NCI-H2081 treated with DMSO at 0.1 percent for 48 hours (cell line): ENCODE measurements around the gene EPHB1.

Experiments used
- DNase-seq: peaks from one replicate; lab custom pipeline; 2025; lab: John Stamatoyannopoulos, UW

The EPHB1 gene

GRCh38 chr3:134809427-134810051, 14.5 kb downstream of the EPHB1 start:
- DNase-seq, result no peak

- no peak for DNase-seq
Observed at GRCh38 chr3:134810052-134810435, 15.0 kb downstream of the EPHB1 start.

GRCh38 chr3:134810850-134811249, 15.8 kb downstream of the EPHB1 start:
- no peak for DNase-seq

GRCh38 chr3:134813618-134814017, 18.6 kb downstream of the EPHB1 start:
- DNase-seq, result no peak

- DNase-seq, result no peak
Observed at GRCh38 chr3:134815519-134815918, 20.5 kb downstream of the EPHB1 start.

GRCh38 chr3:134816623-134817022, 21.6 kb downstream of the EPHB1 start:
- no peak for DNase-seq

- DNase-seq, result no peak
Observed at GRCh38 chr3:134817297-134817696, 22.2 kb downstream of the EPHB1 start.

- no peak for DNase-seq
Observed at GRCh38 chr3:134820994-134821393, 25.9 kb downstream of the EPHB1 start.

- DNase-seq, result no peak
Observed at GRCh38 chr3:134822090-134822489, 27.0 kb downstream of the EPHB1 start.

- no peak for DNase-seq
Observed at GRCh38 chr3:134823679-134824078, 28.6 kb downstream of the EPHB1 start.

GRCh38 chr3:134824791-134825190, 29.7 kb downstream of the EPHB1 start:
- DNase-seq, result no peak

GRCh38 chr3:134827213-134827612, 32.2 kb downstream of the EPHB1 start:
- DNase-seq, result no peak

- DNase-seq, result no peak
Observed at GRCh38 chr3:134829721-134830120, 34.7 kb downstream of the EPHB1 start.

GRCh38 chr3:134832585-134832984, 37.5 kb downstream of the EPHB1 start:
- no peak for DNase-seq

GRCh38 chr3:134833453-134834163, 38.5 kb downstream of the EPHB1 start:
- DNase-seq, result no peak

- no peak for DNase-seq
Observed at GRCh38 chr3:134836921-134837320, 41.9 kb downstream of the EPHB1 start.

- no peak for DNase-seq
Observed at GRCh38 chr3:134838599-134838998, 43.5 kb downstream of the EPHB1 start.

GRCh38 chr3:134839422-134839821, 44.4 kb downstream of the EPHB1 start:
- no peak for DNase-seq

GRCh38 chr3:134839990-134840389, 44.9 kb downstream of the EPHB1 start:
- no peak for DNase-seq

GRCh38 chr3:134840459-134840858, 45.4 kb downstream of the EPHB1 start:
- no peak for DNase-seq

GRCh38 chr3:134846084-134846483, 51.0 kb downstream of the EPHB1 start:
- DNase-seq, result no peak

GRCh38 chr3:134846911-134847317, 51.9 kb downstream of the EPHB1 start:
- no peak for DNase-seq

- no peak for DNase-seq
Observed at GRCh38 chr3:134847349-134847748, 52.3 kb downstream of the EPHB1 start.

- no peak for DNase-seq
Observed at GRCh38 chr3:134849561-134849960, 54.5 kb downstream of the EPHB1 start.
